ENCODE results near the gene MSX1.

- TF ChIP-seq CTCF (conservative IDR thresholded peaks at IDR 0.05; ENCODE audit: low read depth in 2 of 2) (no peak), REST (IDR thresholded peaks at IDR 0.05; ENCODE audit: unreplicated experiment) (no peak), POLR2AphosphoS5 (IDR thresholded peaks at IDR 0.05; ENCODE audit: low read depth) (no peak), EZH2 (IDR thresholded peaks at IDR 0.05; ENCODE audit: low read depth, unreplicated experiment) (peak; percentile 97), EZH2phosphoT487 (IDR thresholded peaks at IDR 0.05; ENCODE audit: unreplicated experiment) (peak; percentile 56), CREB1 (CRISPR knock-in tag; IDR thresholded peaks at IDR 0.05; ENCODE audit: low read depth) (no peak), ZNF114 (CRISPR knock-in tag; IDR thresholded peaks at IDR 0.05) (no peak)
These were observed 2.6 kb downstream of the MSX1 start for GRCh38 chr4:4862071-4862551.

All from GM23338 (cell line).